HTR-8/SVneo (cell line): ENCODE data around the gene HSD11B1L.
"Not testable (repeated sequence)": the region's sequence is repeated elsewhere in the genome, so short reads cannot be mapped to it uniquely, and the experiment has no call there.

Experiments
- DNase-seq: peaks from one replicate; pipeline ENCODE4 v3.0.0; 2011; ENCODE audit warnings: low spot score, mixed read lengths; ENCODE audit not compliant: insufficient read length
- FAIRE-seq: peaks from 2 replicates; lab custom pipeline; 2011; peaks lifted over from hg19 to GRCh38; lab: Jason Lieb, UNC

HSD11B1L gene

DNA sequence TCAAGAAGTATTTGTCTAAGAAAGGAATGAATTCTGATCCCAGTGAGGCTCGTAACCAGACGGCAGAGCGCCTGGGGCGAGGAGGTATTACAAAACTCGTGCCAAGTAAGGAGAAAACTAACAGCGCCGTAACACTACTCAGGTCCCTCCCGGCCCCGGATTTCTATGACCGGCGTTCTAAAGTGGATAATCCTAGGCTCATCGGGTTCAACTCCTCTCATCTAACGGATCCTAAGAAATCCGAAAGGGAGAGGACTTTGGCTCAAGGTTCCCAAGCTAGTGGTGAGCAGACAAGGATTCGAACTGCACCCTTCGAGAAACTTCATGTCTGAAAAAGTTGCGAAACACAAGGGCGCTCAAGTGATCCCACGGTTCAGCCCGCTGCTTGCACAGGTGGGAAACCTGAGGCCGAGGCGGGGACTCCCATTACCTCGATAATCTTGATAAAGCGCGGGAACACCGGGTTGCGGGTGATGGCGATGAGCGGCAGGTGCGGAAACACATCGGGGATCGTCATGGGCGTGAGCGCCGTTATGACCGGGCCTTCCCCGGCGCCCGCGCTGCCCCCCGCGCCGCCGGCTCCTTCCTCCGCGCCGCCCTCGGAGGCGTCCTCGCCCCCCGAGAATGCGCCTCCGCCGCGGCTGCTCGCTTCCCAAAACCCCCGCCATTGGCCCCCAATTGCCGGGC, 38.6 kb downstream of the HSD11B1L start:
- FAIRE-seq: no peak
- DNase-seq: no peak

DNA sequence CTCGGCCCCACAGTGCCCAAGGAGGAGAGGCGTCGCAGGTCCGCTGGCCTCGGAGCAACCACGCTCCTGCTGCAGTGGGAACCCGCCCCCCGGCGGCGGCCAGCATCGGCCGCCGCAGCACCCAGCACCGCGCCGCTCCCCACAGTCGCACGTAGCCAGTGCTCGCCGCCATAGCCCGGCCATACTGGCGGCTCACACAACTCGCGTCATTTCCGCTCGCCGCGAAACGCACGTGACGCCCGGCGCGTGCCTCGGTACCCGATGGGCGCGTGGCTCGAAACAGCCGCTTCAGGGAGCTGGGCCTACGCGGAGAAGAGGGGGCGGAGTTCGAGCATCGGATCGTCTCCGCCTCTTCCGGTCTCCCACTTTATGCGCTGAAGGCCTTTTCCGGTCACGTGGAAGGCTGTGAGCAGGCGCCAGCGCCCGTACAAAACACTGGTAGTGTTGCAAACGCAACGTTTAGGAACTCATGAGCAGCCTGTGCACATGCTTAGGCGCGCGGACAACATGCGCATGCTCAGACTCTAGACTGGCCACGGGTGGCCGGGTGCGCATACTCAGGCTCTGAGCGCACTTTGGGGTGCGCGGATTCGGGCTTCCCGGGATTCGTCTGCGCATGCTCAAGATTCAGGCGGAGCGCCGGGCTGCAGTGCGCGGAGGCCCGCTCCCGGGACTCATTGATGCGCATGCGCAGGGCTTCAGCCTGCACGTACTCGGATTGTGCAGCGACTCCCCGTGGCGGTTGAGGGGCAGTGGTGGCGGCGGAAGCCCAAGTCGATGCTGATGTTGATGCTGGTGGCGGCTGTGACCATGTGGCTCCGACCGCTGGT, 39.3 kb downstream of the HSD11B1L start, which contains the start of the genes CATSPERD and LONP1:
Gene CATSPERD, plus strand, starts transcription at position 677 of the 830 bp plus-strand sequence. Its CDS starts 101 bp downstream, at position 778.
Gene LONP1, minus strand, starts transcription at position 186 of the 830 bp plus-strand sequence. Its CDS starts 14 bp downstream, at position 172.
- DNase-seq: peak; percentile 98
- FAIRE-seq: peak; percentile 95

DNA sequence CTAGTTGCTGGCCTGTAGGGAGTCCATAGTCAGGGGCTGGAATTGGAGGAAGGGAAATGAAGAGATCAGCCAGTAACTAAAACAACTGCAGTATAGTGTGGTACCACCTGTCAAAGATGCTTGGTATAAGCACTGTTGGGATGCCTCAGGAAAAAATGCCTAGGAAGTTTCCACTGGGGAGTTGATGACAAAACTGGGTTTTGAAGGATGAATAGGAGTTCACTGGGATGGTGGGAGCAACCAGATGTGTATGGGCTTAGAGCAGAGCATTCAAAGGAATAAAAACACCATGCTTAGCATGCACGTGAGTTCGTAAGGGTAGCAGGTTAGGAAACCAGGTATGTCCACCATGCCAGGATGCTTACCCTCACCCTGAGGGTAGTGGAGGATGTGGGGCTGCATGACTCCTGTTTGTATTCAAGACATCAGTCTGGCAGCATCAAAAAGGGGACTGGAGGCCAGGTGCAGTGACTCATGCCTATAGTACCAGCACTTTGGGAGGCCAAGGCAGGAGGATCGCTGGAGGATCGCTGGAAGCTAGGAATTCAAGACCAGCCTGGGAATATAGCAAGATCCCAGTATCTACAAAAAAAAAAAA, 46.7 kb downstream of the HSD11B1L start:
- DNase-seq (no peak), FAIRE-seq (no peak)

DNA sequence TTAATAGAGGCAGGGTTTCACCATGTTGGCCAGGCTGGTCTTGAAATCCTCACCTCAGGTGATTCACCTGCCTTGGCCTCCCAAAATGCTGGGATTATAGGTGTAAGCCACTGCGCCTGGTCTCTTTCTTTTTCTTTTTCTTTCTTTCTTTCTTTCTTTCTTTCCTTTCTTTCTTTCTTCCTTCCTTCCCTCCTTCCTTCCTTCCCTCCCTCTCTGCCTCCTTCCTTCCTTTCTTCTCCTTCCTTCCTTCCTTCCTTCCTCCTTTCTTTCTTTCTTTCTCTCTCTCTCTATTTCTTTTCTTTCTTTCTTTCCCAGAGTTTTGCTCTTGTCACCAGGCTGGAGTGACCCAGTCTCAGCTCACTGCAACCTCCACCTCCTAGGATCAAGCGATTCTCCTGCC, 52.3 kb downstream of the HSD11B1L start:
- not testable (repeated sequence) for DNase-seq, FAIRE-seq
